Osteocyte (in vitro differentiated cells): ENCODE measurements around the gene KRTAP5-2. TPM values are rescaled to one million over a fixed set of nuclear protein-coding genes. Genes with fewer than 3 reads are reported as not detected.

Experiments
- DNase-seq: peaks from one replicate; pipeline ENCODE4 v3.0.0; 2021; ENCODE audit warnings: mixed read lengths; ENCODE audit not compliant: unreplicated experiment; ENCODE audit errors: extremely low spot score
- H3K27ac Mint-ChIP-seq: one replicate; pipeline ENCODE4 v1.8.0; 2021; ENCODE audit warnings: mild to moderate bottlenecking, mixed read lengths; ENCODE audit not compliant: unreplicated experiment
- H3K27me3 Mint-ChIP-seq: one replicate; pipeline ENCODE4 v1.8.0; 2021; ENCODE audit warnings: mixed read lengths; ENCODE audit not compliant: unreplicated experiment
- H3K36me3 Mint-ChIP-seq: one replicate; pipeline ENCODE4 v1.8.0; 2021; ENCODE audit warnings: mixed read lengths; ENCODE audit not compliant: unreplicated experiment
- H3K4me1 Mint-ChIP-seq: one replicate; pipeline ENCODE4 v1.8.0; 2021; ENCODE audit warnings: mixed read lengths; ENCODE audit not compliant: unreplicated experiment
- H3K4me3 Mint-ChIP-seq: one replicate; pipeline ENCODE4 v1.8.0; 2021; ENCODE audit warnings: mild to moderate bottlenecking, moderate library complexity, mixed read lengths; ENCODE audit not compliant: unreplicated experiment
- H3K9me3 Mint-ChIP-seq: one replicate; pipeline ENCODE4 v1.8.0; 2021; ENCODE audit warnings: mixed read lengths; ENCODE audit not compliant: unreplicated experiment
- CTCF ChIP-seq: fragments of 200-600 bp; sonication (generic); IDR thresholded peaks from 2 replicates; pipeline ENCODE4 v1.5.0; 2021; ENCODE audit warnings: antibody characterized with exemption, mild to moderate bottlenecking, moderate library complexity
- total RNA-seq: library from RNA; stranded (reverse); gene quantifications from 2 replicates; pipeline ENCODE4 v1.2.1, GENCODE V29; 2021

KRTAP5-2 gene
- total RNA-seq, 1 donor from 2014 or later = not detected

- H3K27me3 Mint-ChIP-seq = no peaks in the 10 kb centered on the region
- peaks cover 30% of the 10 kb centered on the region for H3K4me1 Mint-ChIP-seq
- no peak for TF ChIP-seq CTCF
- no peak for DNase-seq
- H3K9me3 Mint-ChIP-seq = no peaks in the 10 kb centered on the region
- H3K27ac Mint-ChIP-seq = no peak overlapping the region
- peaks cover 4% of the 10 kb centered on the region for H3K36me3 Mint-ChIP-seq
- H3K4me3 Mint-ChIP-seq = no peak overlapping the region
Measured at GRCh38 chr11:1561955-1562354, 36.1 kb downstream of the KRTAP5-2 start.

- peaks cover 4% of the 10 kb centered on the region for H3K36me3 Mint-ChIP-seq
- H3K4me3 Mint-ChIP-seq = no peak overlapping the region
- peaks cover 30% of the 10 kb centered on the region for H3K4me1 Mint-ChIP-seq
- no peaks in the 10 kb centered on the region for H3K9me3 Mint-ChIP-seq
- DNase-seq = no peak
- no peak overlapping the region for H3K27ac Mint-ChIP-seq
- no peak for TF ChIP-seq CTCF
- H3K27me3 Mint-ChIP-seq = no peaks in the 10 kb centered on the region
Measured at GRCh38 chr11:1561266-1561665, 36.8 kb downstream of the KRTAP5-2 start.

GRCh38 chr11:1560649-1561251, 37.3 kb downstream of the KRTAP5-2 start:
- Mint-ChIP-seq H3K9me3 (no peaks in the 10 kb centered on the region), H3K4me1 (peaks cover 30% of the 10 kb centered on the region), H3K27ac (no peak overlapping the region), H3K4me3 (no peak overlapping the region), H3K36me3 (peaks cover 4% of the 10 kb centered on the region), H3K27me3 (no peaks in the 10 kb centered on the region)
- DNase-seq = no peak
- TF ChIP-seq CTCF = no peak

GRCh38 chr11:1560002-1560648, 38.0 kb downstream of the KRTAP5-2 start:
- Mint-ChIP-seq H3K4me1 (peaks cover 29% of the 10 kb centered on the region), H3K36me3 (peaks cover 4% of the 10 kb centered on the region), H3K4me3 (no peak overlapping the region), H3K27ac (peak overlapping the region; percentile 89), H3K27me3 (no peaks in the 10 kb centered on the region), H3K9me3 (no peaks in the 10 kb centered on the region)
- no peak for TF ChIP-seq CTCF
- DNase-seq = no peak

GRCh38 chr11:1559111-1559951, 38.8 kb downstream of the KRTAP5-2 start:
- H3K4me1 Mint-ChIP-seq = peaks cover 27% of the 10 kb centered on the region
- H3K4me3 Mint-ChIP-seq = peak overlapping the region; percentile 18
- H3K27ac Mint-ChIP-seq = peak overlapping the region; percentile 89
- DNase-seq = peak; percentile 97
- H3K36me3 Mint-ChIP-seq = peaks cover 4% of the 10 kb centered on the region
- no peaks in the 10 kb centered on the region for H3K27me3 Mint-ChIP-seq
- no peak for TF ChIP-seq CTCF
- H3K9me3 Mint-ChIP-seq = no peaks in the 10 kb centered on the region
